Measurements from ENCODE around the gene OXSR1.

The OXSR1 gene

DNA sequence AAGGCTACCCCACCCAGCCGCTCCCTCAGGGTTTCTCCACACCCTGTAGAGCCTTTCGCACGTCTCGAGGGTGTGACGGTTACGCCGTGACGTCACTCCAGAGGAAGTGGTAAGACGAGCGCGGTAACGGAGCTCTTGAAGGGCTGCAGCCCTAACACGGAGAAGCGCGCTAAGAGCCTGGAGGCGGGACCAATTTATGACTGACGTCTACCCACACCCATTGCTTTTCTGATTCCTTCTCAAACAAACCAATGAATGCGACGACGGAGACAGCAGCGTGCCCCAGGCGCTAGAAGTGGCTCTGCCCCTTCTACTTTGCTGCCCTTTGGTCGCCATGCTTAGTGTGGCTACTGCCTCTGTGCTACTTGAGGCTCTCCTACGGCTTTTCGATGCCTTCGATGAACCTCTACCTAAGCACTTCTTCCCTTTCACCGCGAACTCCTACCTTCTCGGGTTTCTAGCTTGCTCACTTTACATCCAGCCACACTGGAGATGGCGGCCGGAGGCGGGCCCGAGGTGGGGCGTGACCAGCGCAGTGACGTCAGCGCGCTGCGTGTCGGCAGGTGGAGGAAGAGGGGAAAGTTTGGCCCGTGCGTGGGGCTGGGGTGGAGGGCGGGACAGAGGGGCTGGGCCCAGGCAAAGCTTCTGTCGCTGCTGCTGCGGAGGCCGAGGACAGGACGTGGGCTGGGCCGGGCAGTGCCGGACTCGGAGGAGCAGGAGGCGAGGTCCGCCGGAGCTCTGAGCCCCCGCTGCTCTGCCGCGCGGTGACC lies at the start of gene OXSR1:
Gene OXSR1 (plus strand): TSS at position 586 of the 770 bp plus-strand sequence. CDS start 340 bp downstream, outside the sequence.
- in situ Hi-C loops (cut with HindIII; ENCODE audit: low sequenced_read_pairs), result no loop called here

DNA sequence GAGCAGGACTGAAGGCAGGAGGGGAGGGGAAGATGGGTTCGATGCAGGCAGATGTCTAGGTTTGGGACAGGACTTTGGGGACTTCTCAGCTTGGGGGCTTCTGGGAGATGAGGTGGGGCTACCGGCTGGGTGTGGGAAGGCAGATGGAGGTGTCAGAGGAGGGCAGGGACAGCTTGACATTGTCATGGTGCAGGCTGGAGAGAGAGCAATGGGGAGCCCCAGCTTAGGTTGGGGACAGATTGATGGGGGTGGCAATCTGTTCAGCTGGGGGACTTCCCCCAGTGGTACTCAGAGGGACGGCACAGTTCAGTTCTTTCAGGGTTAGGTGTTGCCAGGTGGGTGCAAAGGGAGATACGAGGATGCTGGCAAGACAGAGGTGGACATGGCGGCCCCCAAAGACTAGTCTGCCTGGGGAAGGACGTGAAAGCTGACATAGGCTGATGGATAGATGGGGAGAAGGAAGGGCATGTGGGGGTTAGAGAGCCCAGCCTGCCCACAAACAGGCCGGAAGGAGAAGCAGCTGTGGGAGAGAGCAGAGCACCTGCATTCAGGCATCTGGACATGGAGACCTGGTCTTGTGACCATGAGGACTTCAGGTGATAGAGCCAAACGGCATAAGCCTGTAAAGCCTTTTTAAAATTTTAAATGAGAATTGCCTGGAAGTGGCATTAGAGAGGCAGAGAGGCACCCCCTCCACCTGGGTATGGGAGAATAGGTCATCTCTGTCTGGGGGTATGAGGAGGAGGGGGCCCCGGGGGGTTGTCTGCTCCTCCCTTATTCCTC lies 49.5 kb upstream of the OXSR1 start:
- in situ Hi-C loops (cut with HindIII; ENCODE audit: low sequenced_read_pairs), result no loop called here

GRCh38 chr3:38116471-38117162 lies 48.7 kb upstream of the OXSR1 start:
- in situ Hi-C loops (cut with HindIII; ENCODE audit: low sequenced_read_pairs), result no loop called here

- in situ Hi-C loops (cut with HindIII; ENCODE audit: low sequenced_read_pairs), result no loop called here
Observed at GRCh38 chr3:38117163-38117716, 48.1 kb upstream of the OXSR1 start.

- in situ Hi-C loops (cut with HindIII; ENCODE audit: low sequenced_read_pairs), result no loop called here
Observed at GRCh38 chr3:38117748-38118420, 47.5 kb upstream of the OXSR1 start.

DNA sequence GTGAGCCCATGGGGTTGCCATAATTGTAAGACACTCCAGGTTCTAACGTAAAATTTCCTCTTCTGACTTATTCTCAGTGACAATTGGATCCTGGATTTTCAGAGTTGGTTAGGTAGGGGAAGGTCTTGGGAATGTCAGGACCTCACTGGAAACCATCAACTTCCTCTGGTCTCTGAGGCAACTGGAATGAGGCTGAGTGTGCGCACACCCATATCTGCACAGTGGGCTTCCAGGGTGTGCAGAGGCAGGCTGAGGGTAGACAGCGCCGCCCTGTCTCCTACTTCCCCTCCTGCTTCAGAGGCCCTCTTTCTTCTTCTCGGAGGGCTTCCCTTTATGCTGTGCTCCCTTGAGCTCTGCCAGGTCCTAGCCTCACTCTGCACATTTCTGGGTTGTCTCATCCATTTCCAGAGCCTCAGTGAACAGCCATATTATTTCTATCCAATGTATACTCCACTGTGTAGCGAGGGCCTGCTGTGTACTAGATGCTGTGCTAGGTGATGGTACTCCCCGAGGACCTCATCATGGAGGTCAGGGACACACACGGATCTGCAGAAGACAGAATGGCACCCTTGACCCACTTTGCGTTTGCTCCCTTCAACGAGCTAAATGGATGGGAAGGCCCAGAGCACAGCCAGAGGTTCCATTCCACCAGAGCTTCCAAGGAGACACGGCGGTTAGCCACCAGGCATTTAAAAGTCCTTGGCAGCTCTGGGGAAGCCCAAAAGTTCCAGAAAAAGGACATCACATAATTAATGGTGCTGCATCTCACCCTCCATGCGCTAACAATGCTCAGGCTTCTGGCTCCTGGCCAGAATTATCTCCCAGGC lies 46.7 kb upstream of the OXSR1 start:
- in situ Hi-C loops (cut with HindIII; ENCODE audit: low sequenced_read_pairs), result no loop called here

- in situ Hi-C loops (cut with HindIII; ENCODE audit: low sequenced_read_pairs), result no loop called here
Observed at GRCh38 chr3:38119248-38119544, 46.1 kb upstream of the OXSR1 start.

GRCh38 chr3:38119821-38120692 lies 45.3 kb upstream of the OXSR1 start:
- in situ Hi-C loops (cut with HindIII; ENCODE audit: low sequenced_read_pairs), result no loop called here

DNA sequence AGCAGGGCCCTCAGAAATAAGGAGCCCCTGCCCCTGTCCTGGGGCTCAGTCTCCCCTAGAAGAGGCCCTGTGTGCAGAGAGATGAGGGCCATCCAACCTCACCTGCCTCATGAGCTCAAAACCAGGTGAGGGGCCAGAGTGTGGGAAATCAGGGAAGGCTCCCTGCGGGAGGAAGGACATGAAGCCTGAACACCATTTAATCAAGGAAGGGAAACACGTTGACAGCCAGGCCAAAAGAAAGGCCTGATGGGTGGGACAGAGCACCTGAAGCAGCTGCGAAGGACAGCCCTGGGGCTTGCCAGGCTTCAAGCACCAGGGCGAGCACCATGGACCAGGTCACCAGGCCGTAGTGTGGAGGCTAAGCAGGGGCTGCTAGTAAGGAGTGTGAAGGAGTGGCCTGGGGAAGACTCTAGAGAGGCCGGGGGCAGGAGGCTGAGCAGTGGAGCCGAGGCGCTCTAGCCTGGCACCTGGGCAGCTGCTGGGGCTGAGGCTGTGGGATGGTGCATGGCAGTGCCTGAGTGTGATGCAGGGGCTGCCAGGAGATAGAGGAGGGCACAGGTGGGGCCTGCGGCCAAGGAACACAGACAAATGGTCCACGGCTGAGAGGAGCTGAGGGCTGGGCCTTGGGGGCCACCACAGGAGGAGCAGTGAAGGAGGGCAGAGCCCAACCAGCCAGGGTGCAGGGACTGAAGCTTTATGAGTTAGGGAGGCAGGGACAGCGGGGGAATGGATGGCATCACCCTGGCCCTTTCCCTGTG lies 44.5 kb upstream of the OXSR1 start:
- in situ Hi-C loops (cut with HindIII; ENCODE audit: low sequenced_read_pairs), result no loop called here

GRCh38 chr3:38121451-38121831 lies 43.9 kb upstream of the OXSR1 start:
- in situ Hi-C loops (cut with HindIII; ENCODE audit: low sequenced_read_pairs), result no loop called here

GRCh38 chr3:38121832-38122461 lies 43.4 kb upstream of the OXSR1 start:
- in situ Hi-C loops (cut with HindIII; ENCODE audit: low sequenced_read_pairs), result no loop called here

- in situ Hi-C loops (cut with HindIII; ENCODE audit: low sequenced_read_pairs), result no loop called here
Observed at GRCh38 chr3:38122712-38123290, 42.5 kb upstream of the OXSR1 start.

- in situ Hi-C loops (cut with HindIII; ENCODE audit: low sequenced_read_pairs), result no loop called here
Observed at GRCh38 chr3:38124324-38125122, 40.8 kb upstream of the OXSR1 start.

DNA sequence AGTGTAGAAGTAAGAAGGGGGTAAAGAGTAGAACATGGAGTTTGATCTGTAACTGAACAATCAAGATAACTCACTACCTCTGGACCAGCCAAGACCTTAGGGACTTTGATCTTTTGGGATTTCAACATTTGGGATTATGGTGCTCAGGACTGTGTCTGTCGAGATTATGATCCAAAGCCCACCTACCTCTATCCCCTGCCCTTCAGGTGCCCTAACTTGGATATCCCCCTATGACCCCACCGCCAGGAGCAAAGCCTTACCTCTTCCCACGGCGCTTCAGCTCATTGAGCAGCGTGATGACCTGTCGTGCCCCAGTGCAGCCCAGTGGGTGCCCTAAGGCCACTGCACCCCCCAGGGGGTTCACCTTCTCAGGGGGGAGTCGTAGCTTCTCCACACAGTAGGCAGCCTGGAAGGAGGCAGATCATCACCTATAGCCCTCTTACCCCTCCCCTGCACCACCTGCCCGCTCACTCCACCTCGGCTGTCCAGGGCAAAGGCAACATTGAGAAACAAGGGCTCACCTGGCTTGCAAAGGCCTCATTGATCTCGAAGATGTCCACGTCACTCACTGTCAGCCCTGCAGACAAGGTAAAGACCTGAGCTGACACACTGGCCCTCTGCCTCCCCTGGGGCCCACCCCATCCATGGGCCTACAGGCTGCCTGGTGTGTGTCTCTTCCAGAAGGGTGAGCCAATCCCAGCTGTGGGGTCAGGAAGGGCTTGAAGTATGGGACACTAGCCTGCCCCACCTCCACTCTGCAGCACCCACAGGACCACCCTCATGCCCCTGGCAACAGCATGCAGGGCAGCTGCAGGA lies 39.8 kb upstream of the OXSR1 start:
- in situ Hi-C loops (cut with HindIII; ENCODE audit: low sequenced_read_pairs), result no loop called here

DNA sequence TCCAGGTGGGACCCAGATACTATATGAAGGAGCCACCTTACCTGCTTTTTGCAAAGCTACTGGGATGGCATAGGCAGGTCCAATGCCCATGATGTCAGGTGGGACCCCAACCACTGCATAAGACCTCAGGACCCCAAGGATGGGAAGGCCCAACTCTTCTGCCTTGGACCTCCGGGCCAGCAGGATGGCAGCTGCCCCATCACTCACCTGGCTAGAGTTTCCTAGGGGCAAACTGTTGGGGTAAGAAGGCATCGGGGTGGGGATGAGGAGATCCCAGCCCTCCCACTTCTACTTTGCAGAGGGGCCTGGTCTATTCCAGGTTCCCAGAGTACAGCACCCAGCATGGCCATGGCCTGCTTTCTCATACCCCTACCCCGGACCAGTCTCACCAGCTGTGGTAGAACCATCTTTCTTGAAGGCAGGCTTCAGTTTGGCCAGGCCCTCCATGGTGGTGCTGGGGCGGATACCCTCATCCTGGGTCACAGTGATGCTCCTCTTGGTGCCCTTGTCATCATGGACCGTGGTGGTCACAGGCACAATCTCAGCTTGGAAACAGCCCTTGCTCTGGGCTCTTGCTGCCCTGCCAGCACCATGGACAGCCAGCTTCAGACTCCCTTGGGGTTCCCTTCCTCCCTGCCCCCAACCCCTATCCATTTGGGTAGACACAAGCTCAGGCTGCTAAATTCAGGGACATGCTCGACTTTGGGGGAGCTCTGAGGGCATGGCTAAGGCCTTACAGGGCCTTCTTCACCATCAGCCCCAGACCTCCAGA lies 39.0 kb upstream of the OXSR1 start:
- in situ Hi-C loops (cut with HindIII; ENCODE audit: low sequenced_read_pairs), result no loop called here
